Astrocyte (in vitro differentiated cells and primary cell): ENCODE data around the gene PBX2.

Experiments used
- CTCF ChIP-seq: IDR thresholded peaks from 2 replicates; pipeline ENCODE4 v1.5.1; 2011; ENCODE audit warnings: low read depth, mild to moderate bottlenecking, inconsistent platforms, low read length, moderate library complexity; ENCODE audit not compliant: insufficient read depth
- EZH2 ChIP-seq: IDR thresholded peaks from 2 replicates; pipeline ENCODE4 v1.6.1; 2012; ENCODE audit warnings: mild to moderate bottlenecking, low read length, inconsistent platforms; ENCODE audit not compliant: insufficient read depth

GRCh38 chr6:32216998-32217397 lies 27.0 kb upstream of the PBX2 start:
- TF ChIP-seq CTCF (no peak), EZH2 (no peak)
